K562 (cell line): ENCODE data around the gene TNFAIP1. TPM values are rescaled to one million over a fixed set of nuclear protein-coding genes. Genes with fewer than 3 reads are reported as not detected.

ENCODE experiments used
- ATF1 ChIP-seq, 2 experiments: fragments of 450-650 bp in 1 of 2; IDR thresholded peaks; 2 replicates each; pipeline ENCODE4 v1.6.1; 2016; ENCODE audit warnings: missing compliant biosample characterization in 1 of 2, missing genetic modification characterization in 1 of 2
- CBX5 ChIP-seq: IDR thresholded peaks from 2 replicates; pipeline ENCODE4 v1.6.1; 2014; ENCODE audit warnings: low read depth, borderline replicate concordance
- CHD2 ChIP-seq: IDR thresholded peaks from 2 replicates; pipeline ENCODE4 v1.6.1; 2011; ENCODE audit warnings: low read depth, low read length
- CREM ChIP-seq: IDR thresholded peaks from 2 replicates; pipeline ENCODE4 v1.6.1; 2014; ENCODE audit warnings: antibody characterized with exemption, low read depth
- PCBP2 ChIP-seq: fragments of 200-400 bp; formaldehyde crosslinking; IDR thresholded peaks from 2 replicates; pipeline ENCODE4 v1.6.1; 2018; ENCODE audit warnings: low read length, low read depth, mild to moderate bottlenecking, moderate library complexity; ENCODE audit not compliant: poor library complexity, severe bottlenecking
- POLR2AphosphoS5 ChIP-seq: IDR thresholded peaks from 2 replicates; pipeline ENCODE4 v1.6.1; 2011; ENCODE audit warnings: mild to moderate bottlenecking, low read depth, low read length, moderate library complexity; ENCODE audit not compliant: control insufficient read depth, insufficient read depth
- POLR2B ChIP-seq: fragments of 450-650 bp; IDR thresholded peaks from 2 replicates; pipeline ENCODE4 v1.6.1; 2018; ENCODE audit warnings: low read depth; ENCODE audit not compliant: partially characterized antibody
- POLR2G ChIP-seq: fragments of 200-400 bp; formaldehyde crosslinking; IDR thresholded peaks from 2 replicates; pipeline ENCODE4 v1.6.1; 2017; ENCODE audit warnings: low read depth, mild to moderate bottlenecking, antibody characterized with exemption, low read length, moderate library complexity
- PRMT5 ChIP-seq: sonication (generic); formaldehyde crosslinking; IDR thresholded peaks from 2 replicates; pipeline ENCODE4 v1.5.0; 2020; ENCODE audit warnings: missing genetic modification reagents
- SMARCA5 ChIP-seq: fragments of 450-650 bp; IDR thresholded peaks from 2 replicates; pipeline ENCODE4 v1.6.1; 2016
- TCFL5 ChIP-seq: fragments of 250-450 bp; sonication (Bioruptor Pico); conservative IDR thresholded peaks from 2 replicates; pipeline ENCODE4 v1.6.1; 2021; ENCODE audit warnings: mild to moderate bottlenecking, moderate library complexity, matching md5 sums
- ZFPM2 ChIP-seq: fragments of 250-450 bp; sonication (Bioruptor Pico); IDR thresholded peaks from 2 replicates; pipeline ENCODE4 v1.5.1; 2022; ENCODE audit warnings: mild to moderate bottlenecking
- ZNF165 ChIP-seq: fragments of 250-450 bp; sonication (Bioruptor Pico); IDR thresholded peaks from 2 replicates; pipeline ENCODE4 v1.4.0; 2020; ENCODE audit warnings: borderline replicate concordance
- ZNF217 ChIP-seq: sonication (generic); formaldehyde crosslinking; IDR thresholded peaks from 2 replicates; pipeline ENCODE4 v1.8.0; 2022; ENCODE audit warnings: mild to moderate bottlenecking, missing genetic modification reagents
- ZNF41 ChIP-seq: fragments of 250-450 bp; sonication (Bioruptor Pico); conservative IDR thresholded peaks from 2 replicates; pipeline ENCODE4 v1.4.0; 2020; ENCODE audit warnings: mild to moderate bottlenecking
- ZNF445 ChIP-seq: fragments of 250-450 bp; sonication (Bioruptor Pico); IDR thresholded peaks from 2 replicates; pipeline ENCODE4 v1.4.0; 2020; ENCODE audit warnings: low read depth, mild to moderate bottlenecking, moderate library complexity
- ZNF583 ChIP-seq: fragments of 250-450 bp; sonication (Bioruptor Pico); IDR thresholded peaks from 2 replicates; pipeline ENCODE4 v1.4.0; 2020
- polyA plus RNA-seq, 8 experiments: library from polyadenylated mRNA; depleted of rRNA in 4 of 8; stranded (reverse) in 5 of 8; unstranded in 3 of 8; fragments of >200 nt; fragmentation: Nextera tagmentation in 2 of 8; fragmentation: Illumina TruSeq in 1 of 8; extraction: Ambion mirVana in 2 of 8; extraction: Trizol in 1 of 8; gene quantifications; 2 replicates each; pipeline versions ENCODE4 v1.2.1 to v1.2.3, GENCODE V29; 2011 to 2014; ENCODE audit warnings: inconsistent platforms in 1 of 8, missing spikeins in 1 of 8
- total RNA-seq, 7 experiments: library from RNA; depleted of rRNA in 6 of 7; stranded (reverse); fragments of >200 nt in 6 of 7; fragmentation: Illumina TruSeq in 2 of 7; extraction: Trizol in 2 of 7; gene quantifications; 2 replicates each; pipeline versions ENCODE4 v1.2.1 to v1.2.3, GENCODE V29; 2011 to 2021; ENCODE audit warnings: low replicate concordance in 1 of 7
- TF ChIP-seq, protein P1 (sequence below): sonication (generic); formaldehyde crosslinking; IDR thresholded peaks from 2 replicates; pipeline ENCODE4 v1.8.1; 2023; ENCODE audit warnings: mild to moderate bottlenecking, missing genetic modification reagents
- TF ChIP-seq, protein P2 (sequence below): fragments of 450-650 bp; conservative IDR thresholded peaks from 2 replicates; pipeline ENCODE4 v1.6.1; 2016; ENCODE audit warnings: missing genetic modification characterization, low read depth, mild to moderate bottlenecking, missing compliant biosample characterization, moderate library complexity
- TF ChIP-seq, protein P3 (sequence below), 2 experiments: IDR thresholded peaks; 2 replicates each; pipeline ENCODE4 v1.6.1; 2011; ENCODE audit warnings: borderline replicate concordance in 1 of 2, control low read depth in 1 of 2, low read depth in 1 of 2, low read length in 1 of 2, mild to moderate bottlenecking in 1 of 2, mixed read lengths in 1 of 2, moderate library complexity in 1 of 2; ENCODE audit not compliant: insufficient read depth in 1 of 2, insufficient read length in 1 of 2, poor library complexity in 1 of 2, severe bottlenecking in 1 of 2; ENCODE audit errors: extremely low read depth in 1 of 2
- TF ChIP-seq, protein P4 (sequence below): fragments of 450-650 bp; formaldehyde crosslinking; IDR thresholded peaks from 2 replicates; pipeline ENCODE4 v1.4.0; 2022; ENCODE audit warnings: missing genetic modification characterization
- TF ChIP-seq, protein P5 (sequence below): IDR thresholded peaks from 2 replicates; pipeline ENCODE4 v1.6.1; 2016; ENCODE audit warnings: missing genetic modification characterization, missing compliant biosample characterization

Gene TNFAIP1
- total and polyA plus RNA-seq, 9 of the 15 experiments (the other 6 are each of a cell fraction or from before 2014, with no cell fraction given) = 2.1 to 20.1 (median 8.2) TPM

DNA sequence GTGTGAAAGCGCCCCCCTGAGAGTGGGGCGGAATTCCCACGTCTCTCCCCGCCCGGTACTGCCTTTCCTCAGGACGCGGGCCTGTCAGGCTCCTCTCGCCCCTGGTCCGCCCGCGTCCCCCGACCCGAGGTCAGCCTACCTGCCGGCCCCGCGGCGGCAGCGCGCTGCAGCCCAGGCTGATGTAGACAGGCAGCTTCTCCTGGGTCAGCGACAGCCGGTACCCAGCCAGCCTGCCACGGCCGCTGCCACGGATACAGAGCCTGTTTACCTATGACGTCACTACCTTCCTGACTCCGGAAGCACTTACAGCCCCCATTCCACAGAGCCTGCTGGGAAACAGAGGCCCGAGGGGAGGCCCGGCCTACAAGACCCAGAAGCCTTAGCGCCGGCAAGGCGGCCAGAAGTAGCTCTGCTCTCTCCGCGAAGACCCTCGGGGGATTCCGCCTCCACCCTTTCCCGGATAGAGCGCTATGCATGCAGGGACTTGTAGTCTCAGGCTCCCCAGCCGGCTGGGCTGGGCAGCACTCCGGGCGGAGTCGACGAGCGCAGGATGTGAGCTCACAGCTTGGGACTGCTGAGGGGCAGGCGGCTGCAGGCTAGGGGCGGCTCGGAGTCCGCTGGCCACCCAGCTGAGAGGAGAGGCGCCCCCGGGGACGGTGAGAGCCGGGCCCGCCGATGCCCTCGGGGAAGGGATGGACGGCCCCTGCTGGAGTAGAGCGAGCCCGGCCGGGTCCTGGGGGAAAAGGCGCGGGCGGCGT is at the start of gene TNFAIP1, which contains the start of gene IFT20 (continued):
- TF ChIP-seq, protein P1, sequence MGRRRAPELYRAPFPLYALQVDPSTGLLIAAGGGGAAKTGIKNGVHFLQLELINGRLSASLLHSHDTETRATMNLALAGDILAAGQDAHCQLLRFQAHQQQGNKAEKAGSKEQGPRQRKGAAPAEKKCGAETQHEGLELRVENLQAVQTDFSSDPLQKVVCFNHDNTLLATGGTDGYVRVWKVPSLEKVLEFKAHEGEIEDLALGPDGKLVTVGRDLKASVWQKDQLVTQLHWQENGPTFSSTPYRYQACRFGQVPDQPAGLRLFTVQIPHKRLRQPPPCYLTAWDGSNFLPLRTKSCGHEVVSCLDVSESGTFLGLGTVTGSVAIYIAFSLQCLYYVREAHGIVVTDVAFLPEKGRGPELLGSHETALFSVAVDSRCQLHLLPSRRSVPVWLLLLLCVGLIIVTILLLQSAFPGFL (CRISPR knock-in tag) = no peak
- TF ChIP-seq, protein P2, sequence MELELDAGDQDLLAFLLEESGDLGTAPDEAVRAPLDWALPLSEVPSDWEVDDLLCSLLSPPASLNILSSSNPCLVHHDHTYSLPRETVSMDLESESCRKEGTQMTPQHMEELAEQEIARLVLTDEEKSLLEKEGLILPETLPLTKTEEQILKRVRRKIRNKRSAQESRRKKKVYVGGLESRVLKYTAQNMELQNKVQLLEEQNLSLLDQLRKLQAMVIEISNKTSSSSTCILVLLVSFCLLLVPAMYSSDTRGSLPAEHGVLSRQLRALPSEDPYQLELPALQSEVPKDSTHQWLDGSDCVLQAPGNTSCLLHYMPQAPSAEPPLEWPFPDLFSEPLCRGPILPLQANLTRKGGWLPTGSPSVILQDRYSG = no peak
- TF ChIP-seq ATF1 (CRISPR knock-in tag; IDR thresholded peaks at IDR 0.05) (peak; percentile 82), ATF1 (tag; IDR thresholded peaks at IDR 0.05) (peak; percentile 99), CREM (peak; percentile 99), CBX5 (no peak), CHD2 (peak; percentile 63; the same call in 1 of the 2 replicates), ZNF583 (CRISPR knock-in tag) (0 out of 2 replicates have a peak, but pooled peaks have one; percentile 53), ZNF217 (CRISPR knock-in tag) (no peak), PRMT5 (CRISPR knock-in tag) (0 out of 2 replicates have a peak, but pooled peaks have one; percentile 19), ZNF165 (CRISPR knock-in tag) (0 out of 2 replicates have a peak, but pooled peaks have one; percentile 39), ZFPM2 (no peak), POLR2AphosphoS5 (peak; percentile 55; the same call in 1 of the 2 replicates), PCBP2 (no peak), ZNF445 (CRISPR knock-in tag) (no peak), ZNF41 (0 out of 2 replicates have a peak, but pooled peaks have one; percentile 33), POLR2B (peak; percentile 53), SMARCA5 (no peak), POLR2G (peak; percentile 91), TCFL5 (no peak)
- TF ChIP-seq, protein P3, sequence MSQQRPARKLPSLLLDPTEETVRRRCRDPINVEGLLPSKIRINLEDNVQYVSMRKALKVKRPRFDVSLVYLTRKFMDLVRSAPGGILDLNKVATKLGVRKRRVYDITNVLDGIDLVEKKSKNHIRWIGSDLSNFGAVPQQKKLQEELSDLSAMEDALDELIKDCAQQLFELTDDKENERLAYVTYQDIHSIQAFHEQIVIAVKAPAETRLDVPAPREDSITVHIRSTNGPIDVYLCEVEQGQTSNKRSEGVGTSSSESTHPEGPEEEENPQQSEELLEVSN (IDR thresholded peaks at IDR 0.05; ENCODE audit: borderline replicate concordance in 1 of 2, extremely low read depth in 1 of 2, insufficient read depth in 1 of 2, insufficient read length in 1 of 2, low read depth in 1 of 2, low read length in 1 of 2, poor library complexity in 1 of 2, severe bottlenecking in 1 of 2) = no peak
- TF ChIP-seq, protein P4, sequence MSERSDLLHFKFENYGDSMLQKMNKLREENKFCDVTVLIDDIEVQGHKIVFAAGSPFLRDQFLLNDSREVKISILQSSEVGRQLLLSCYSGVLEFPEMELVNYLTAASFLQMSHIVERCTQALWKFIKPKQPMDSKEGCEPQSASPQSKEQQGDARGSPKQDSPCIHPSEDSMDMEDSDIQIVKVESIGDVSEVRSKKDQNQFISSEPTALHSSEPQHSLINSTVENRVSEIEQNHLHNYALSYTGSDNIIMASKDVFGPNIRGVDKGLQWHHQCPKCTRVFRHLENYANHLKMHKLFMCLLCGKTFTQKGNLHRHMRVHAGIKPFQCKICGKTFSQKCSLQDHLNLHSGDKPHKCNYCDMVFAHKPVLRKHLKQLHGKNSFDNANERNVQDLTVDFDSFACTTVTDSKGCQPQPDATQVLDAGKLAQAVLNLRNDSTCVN (CRISPR knock-in tag) = peak; percentile 48; the same call in 1 of the 2 replicates
- TF ChIP-seq, protein P5, sequence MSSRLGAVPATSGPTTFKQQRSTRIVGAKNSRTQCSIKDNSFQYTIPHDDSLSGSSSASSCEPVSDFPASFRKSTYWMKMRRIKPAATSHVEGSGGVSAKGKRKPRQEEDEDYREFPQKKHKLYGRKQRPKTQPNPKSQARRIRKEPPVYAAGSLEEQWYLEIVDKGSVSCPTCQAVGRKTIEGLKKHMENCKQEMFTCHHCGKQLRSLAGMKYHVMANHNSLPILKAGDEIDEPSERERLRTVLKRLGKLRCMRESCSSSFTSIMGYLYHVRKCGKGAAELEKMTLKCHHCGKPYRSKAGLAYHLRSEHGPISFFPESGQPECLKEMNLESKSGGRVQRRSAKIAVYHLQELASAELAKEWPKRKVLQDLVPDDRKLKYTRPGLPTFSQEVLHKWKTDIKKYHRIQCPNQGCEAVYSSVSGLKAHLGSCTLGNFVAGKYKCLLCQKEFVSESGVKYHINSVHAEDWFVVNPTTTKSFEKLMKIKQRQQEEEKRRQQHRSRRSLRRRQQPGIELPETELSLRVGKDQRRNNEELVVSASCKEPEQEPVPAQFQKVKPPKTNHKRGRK (tag) = no peak
